SU-DHL-6 (cell line): ENCODE results near the gene CABP7.

Experiments
- H2AFZ ChIP-seq: fragments of 200-600 bp; sonication (generic); 2 replicates; pipeline ENCODE4 v1.6.1; 2014; ENCODE audit warnings: low read depth, mild to moderate bottlenecking, moderate library complexity, mixed read lengths, antibody characterized with exemption, low read length; ENCODE audit not compliant: severe bottlenecking
- H3F3A ChIP-seq: fragments of 200-600 bp; shearing (Covaris generic); 2 replicates; pipeline ENCODE4 v1.6.0; 2016; ENCODE audit warnings: antibody characterized with exemption, mild to moderate bottlenecking; ENCODE audit not compliant: insufficient read depth
- H3K27ac ChIP-seq: fragments of 200-600 bp; sonication (generic); 2 replicates; pipeline ENCODE4 v1.5.1; 2016; ENCODE audit warnings: low read depth, mild to moderate bottlenecking, low read length, moderate library complexity, mixed read lengths
- H3K27me3 ChIP-seq: fragments of 200-600 bp; sonication (generic), shearing (Covaris generic); 2 replicates; pipeline ENCODE4 v1.6.0; 2014; ENCODE audit warnings: mild to moderate bottlenecking, low read length
- H3K36me3 ChIP-seq: fragments of 200-600 bp; sonication (generic); 2 replicates; pipeline ENCODE4 v1.6.1; 2014; ENCODE audit warnings: mild to moderate bottlenecking, low read length, mixed read lengths
- H3K4me2 ChIP-seq: fragments of 300-600, 200-600 bp; shearing (Covaris generic), sonication (generic); 2 replicates; pipeline ENCODE4 v1.6.0; 2014; ENCODE audit warnings: low read length, low read depth, mild to moderate bottlenecking; ENCODE audit not compliant: poor library complexity, severe bottlenecking
- H3K4me3 ChIP-seq: fragments of 200-600 bp; sonication (generic); 2 replicates; pipeline ENCODE4 v1.5.1; 2014; ENCODE audit warnings: antibody characterized with exemption, low read length, mild to moderate bottlenecking, mixed read lengths; ENCODE audit not compliant: insufficient read depth, poor library complexity, severe bottlenecking
- H3K79me2 ChIP-seq: fragments of 200-600 bp; sonication (generic); 2 replicates; pipeline ENCODE4 v1.6.1; 2014; ENCODE audit warnings: mild to moderate bottlenecking, low read length, moderate library complexity; ENCODE audit not compliant: insufficient read depth
- H3K9ac ChIP-seq: fragments of 200-600 bp; sonication (generic); 2 replicates; pipeline ENCODE4 v1.7.0; 2014; ENCODE audit warnings: mild to moderate bottlenecking, low read length
- H3K9me2 ChIP-seq: fragments of 200-600 bp; sonication (generic); replicated peaks from 2 replicates; pipeline ENCODE4 v1.6.1; 2014; ENCODE audit warnings: low read length; ENCODE audit not compliant: insufficient read depth
- H3K9me3 ChIP-seq: fragments of 200-600 bp; sonication (generic); 2 replicates; pipeline ENCODE4 v1.6.1; 2014; ENCODE audit warnings: low read length, mixed read lengths; ENCODE audit not compliant: insufficient read depth
- H4K20me1 ChIP-seq: fragments of 200-600 bp; sonication (generic); 2 replicates; pipeline ENCODE4 v1.6.1; 2014; ENCODE audit warnings: low read depth, mild to moderate bottlenecking, antibody characterized with exemption, low read length, moderate library complexity, mixed read lengths
- CTCF ChIP-seq: fragments of 200-600 bp; sonication (generic); IDR thresholded peaks from one replicate; pipeline ENCODE4 v1.5.1; 2017; ENCODE audit warnings: antibody characterized with exemption, mild to moderate bottlenecking, low read length, moderate library complexity; ENCODE audit not compliant: insufficient read depth, poor library complexity, severe bottlenecking
- EZH2phosphoT487 ChIP-seq: fragments of 200-600 bp; sonication (generic), shearing (Covaris generic); conservative IDR thresholded peaks from 2 replicates; pipeline ENCODE4 v1.6.1; 2018; ENCODE audit warnings: mild to moderate bottlenecking, antibody characterized with exemption, low read length, moderate library complexity, mixed read lengths

Gene CABP7

DNA sequence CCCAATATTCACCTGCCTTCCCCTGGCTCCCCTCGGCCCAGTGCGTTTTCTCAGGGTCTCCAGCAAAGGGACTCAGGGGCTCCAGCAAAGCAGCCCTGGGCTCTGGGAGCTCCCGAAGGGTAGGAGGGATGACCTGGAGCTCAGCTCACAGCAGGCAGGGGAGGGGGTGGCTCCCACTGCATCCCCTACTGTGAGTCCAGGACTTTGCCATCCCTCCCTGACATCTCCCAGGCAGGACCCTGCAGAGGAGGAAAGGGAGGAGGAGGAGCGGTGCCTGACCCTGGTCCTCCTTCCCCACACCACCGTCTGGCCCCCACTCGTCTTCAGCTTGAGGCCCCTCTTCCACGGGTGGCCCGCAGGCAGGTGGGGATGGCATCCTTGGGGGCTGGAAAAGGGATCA, 5.0 kb downstream of the CABP7 start:
- no peak overlapping the region for H3K4me3 ChIP-seq
- no peak overlapping the region for H2AFZ ChIP-seq
- H3K27ac ChIP-seq, result no peak overlapping the region
- no peak for TF ChIP-seq EZH2phosphoT487
- TF ChIP-seq CTCF, result no peak
- no peaks in the 10 kb centered on the region for H3K9me2 ChIP-seq
- H3K79me2 ChIP-seq, result no peaks in the 10 kb centered on the region
- no peak overlapping the region for H3K9ac ChIP-seq
- no peaks in the 10 kb centered on the region for H3K36me3 ChIP-seq
- H4K20me1 ChIP-seq, result no peaks in the 10 kb centered on the region
- H3K4me2 ChIP-seq, result no peak overlapping the region
- no peaks in the 10 kb centered on the region for H3F3A ChIP-seq
- H3K27me3 ChIP-seq, result no peaks in the 10 kb centered on the region
- no peaks in the 10 kb centered on the region for H3K9me3 ChIP-seq

DNA sequence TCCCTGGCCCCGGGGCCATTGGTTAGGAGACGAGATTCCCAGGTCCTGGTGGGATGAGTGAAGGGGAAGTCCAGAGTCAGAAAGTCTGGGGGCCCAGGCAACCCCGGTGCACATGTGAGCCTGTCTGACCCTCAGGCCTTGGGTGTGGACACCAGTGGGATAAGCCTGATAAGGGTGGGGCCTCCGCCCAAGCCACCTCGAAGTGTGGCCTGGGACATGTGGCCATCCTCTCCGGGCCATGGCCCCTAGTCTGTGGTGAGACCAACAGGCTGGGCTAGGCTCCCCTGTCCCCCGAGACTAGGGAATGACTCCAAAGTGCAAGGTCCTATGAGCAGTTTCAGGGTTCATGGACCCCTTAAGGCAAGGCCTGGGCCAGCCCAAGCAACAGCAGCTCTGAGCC, 6.3 kb downstream of the CABP7 start:
- Histone ChIP-seq H3K9me2 (no peaks in the 10 kb centered on the region), H3K9me3 (no peaks in the 10 kb centered on the region), H3K36me3 (no peaks in the 10 kb centered on the region), H2AFZ (no peak overlapping the region), H3F3A (no peaks in the 10 kb centered on the region), H3K79me2 (no peaks in the 10 kb centered on the region), H3K4me3 (no peak overlapping the region), H3K9ac (no peak overlapping the region), H3K27me3 (no peaks in the 10 kb centered on the region), H3K4me2 (no peak overlapping the region), H3K27ac (no peak overlapping the region), H4K20me1 (no peaks in the 10 kb centered on the region)
- TF ChIP-seq EZH2phosphoT487, result no peak
- no peak for TF ChIP-seq CTCF

- Histone ChIP-seq H3K9ac (no peak overlapping the region), H3K9me3 (no peaks in the 10 kb centered on the region), H3K4me3 (no peak overlapping the region), H3K27me3 (no peaks in the 10 kb centered on the region), H3K4me2 (no peak overlapping the region), H3K27ac (no peak overlapping the region), H3K9me2 (no peaks in the 10 kb centered on the region), H4K20me1 (no peaks in the 10 kb centered on the region), H3K36me3 (no peaks in the 10 kb centered on the region), H2AFZ (no peak overlapping the region), H3K79me2 (no peaks in the 10 kb centered on the region), H3F3A (no peaks in the 10 kb centered on the region)
- TF ChIP-seq EZH2phosphoT487 (no peak), CTCF (no peak)
Measured at GRCh38 chr22:29726512-29727130, 6.8 kb downstream of the CABP7 start.
